Eye (tissue), 1 donor: ENCODE measurements around the gene USF1.
"Not testable (repeated sequence)": the region's sequence is repeated elsewhere in the genome, so short reads cannot be mapped to it uniquely, and the experiment has no call there.

Experiments used
- DNase-seq: peaks from one replicate; pipeline ENCODE4 v3.0.0-alpha.2; 2015

USF1 gene

GRCh38 chr1:161077426-161077825 lies 31.6 kb upstream of the USF1 start:
- no peak for DNase-seq

- no peak for DNase-seq
Measured at GRCh38 chr1:161076410-161076809, 30.6 kb upstream of the USF1 start.

- DNase-seq = peak; percentile 25
Measured at GRCh38 chr1:161074676-161075368, 29.0 kb upstream of the USF1 start.

- no peak for DNase-seq
Measured at GRCh38 chr1:161073474-161074121, 27.8 kb upstream of the USF1 start.

GRCh38 chr1:161072751-161073449 lies 27.1 kb upstream of the USF1 start:
- DNase-seq = peak; percentile 13

GRCh38 chr1:161071886-161072371 lies 26.2 kb upstream of the USF1 start:
- peak; percentile 38 for DNase-seq

- DNase-seq = no peak
Measured at GRCh38 chr1:161070761-161071160, 25.0 kb upstream of the USF1 start.

GRCh38 chr1:161069731-161070270 lies 24.0 kb upstream of the USF1 start, which contains the start of gene ARHGAP30:
Gene ARHGAP30 (minus strand): TSS chr1:161069891. CDS start chr1:161069624, 267 bp downstream.
- no peak for DNase-seq

- DNase-seq = no peak
Measured at GRCh38 chr1:161069241-161069640, 23.5 kb upstream of the USF1 start.

GRCh38 chr1:161068306-161069234 lies 22.8 kb upstream of the USF1 start:
- no peak for DNase-seq

- no peak for DNase-seq
Measured at GRCh38 chr1:161066694-161067093, 20.9 kb upstream of the USF1 start.

- not testable (repeated sequence) for DNase-seq
Measured at GRCh38 chr1:161065681-161066080, 19.9 kb upstream of the USF1 start.

GRCh38 chr1:161063936-161064335 lies 18.2 kb upstream of the USF1 start:
- DNase-seq = not testable (repeated sequence)

- DNase-seq = no peak
Measured at GRCh38 chr1:161061419-161061818, 15.6 kb upstream of the USF1 start.

- DNase-seq = no peak
Measured at GRCh38 chr1:161059293-161059692, 13.5 kb upstream of the USF1 start.

GRCh38 chr1:161054805-161055204 lies 9.0 kb upstream of the USF1 start:
- DNase-seq = no peak

GRCh38 chr1:161054232-161054631 lies 8.5 kb upstream of the USF1 start:
- no peak for DNase-seq

GRCh38 chr1:161052899-161053298 lies 7.1 kb upstream of the USF1 start:
- no peak for DNase-seq

GRCh38 chr1:161051219-161051618 lies 5.4 kb upstream of the USF1 start:
- no peak for DNase-seq

GRCh38 chr1:161048949-161049722 lies 3.4 kb upstream of the USF1 start:
- DNase-seq = no peak
